ENCODE measurements around the gene GALNT18.

GALNT18 gene

GRCh38 chr11:11292839-11293238 lies 329.0 kb downstream of the GALNT18 start:
- DNase-seq: no peak

GRCh38 chr11:11291041-11292015 lies 330.5 kb downstream of the GALNT18 start:
- DNase-seq: no peak

- no peak for DNase-seq
Observed at GRCh38 chr11:11290354-11290753, 331.5 kb downstream of the GALNT18 start.

- DNase-seq: no peak
Observed at GRCh38 chr11:11289669-11290068, 332.1 kb downstream of the GALNT18 start.

GRCh38 chr11:11288972-11289616 lies 332.7 kb downstream of the GALNT18 start:
- no peak for DNase-seq

- no peak for DNase-seq
Observed at GRCh38 chr11:11284481-11284880, 337.3 kb downstream of the GALNT18 start.

- DNase-seq: no peak
Observed at GRCh38 chr11:11281626-11282025, 340.2 kb downstream of the GALNT18 start.

GRCh38 chr11:11280826-11281225 lies 341.0 kb downstream of the GALNT18 start:
- DNase-seq: no peak

- no peak for DNase-seq
Observed at GRCh38 chr11:11279956-11280689, 341.7 kb downstream of the GALNT18 start.

GRCh38 chr11:11272254-11272653 lies 349.6 kb downstream of the GALNT18 start:
- no peak for DNase-seq

GRCh38 chr11:11270236-11270775 lies 351.5 kb downstream of the GALNT18 start:
- DNase-seq: no peak

- DNase-seq: no peak
Observed at GRCh38 chr11:11268706-11269105, 353.1 kb downstream of the GALNT18 start.

GRCh38 chr11:11268119-11268518 lies 353.7 kb downstream of the GALNT18 start:
- DNase-seq: no peak

- DNase-seq: no peak
Observed at GRCh38 chr11:11267312-11267711, 354.5 kb downstream of the GALNT18 start.

GRCh38 chr11:11265994-11266606 lies 355.7 kb downstream of the GALNT18 start:
- DNase-seq: peak; percentile 52

- DNase-seq: no peak
Observed at GRCh38 chr11:11265320-11265719, 356.5 kb downstream of the GALNT18 start.

- no peak for DNase-seq
Observed at GRCh38 chr11:11263238-11264005, 358.4 kb downstream of the GALNT18 start.

- no peak for DNase-seq
Observed at GRCh38 chr11:11262171-11262920, 359.5 kb downstream of the GALNT18 start.

GRCh38 chr11:11261629-11262028 lies 360.2 kb downstream of the GALNT18 start:
- DNase-seq: no peak

- no peak for DNase-seq
Observed at GRCh38 chr11:11260903-11261302, 360.9 kb downstream of the GALNT18 start.

GRCh38 chr11:11253995-11254394 lies 367.8 kb downstream of the GALNT18 start:
- DNase-seq: no peak

Data from activated effector memory CD4-positive, alpha-beta T cell treated with Interleukin-2 at 50 U/mL for 16 hours (primary cell).